ENCODE measurements around the gene CHPF2. TPM values are rescaled to one million over a fixed set of nuclear protein-coding genes. Genes with fewer than 3 reads are reported as not detected.
A peak's percentile ranks its signal among the peaks of the same experiment; 100 is the strongest.

The CHPF2 gene
- total and polyA plus RNA-seq, 9 donors = 20.1 to 32.6 (median 22.6) TPM

GRCh38 chr7:151274936-151275812 is 42.9 kb downstream of the CHPF2 start:
- H3K27ac ChIP-seq (ENCODE audit: low read length) = no peak overlapping the region
- no peaks in the 10 kb centered on the region for H3K36me3 ChIP-seq (ENCODE audit: control insufficient read depth, insufficient read depth, low read length)
- WGBS (ENCODE audit: insufficient coverage) = 79% methylated on average over 17 of the region's 17 CpGs
- H3K4me3 ChIP-seq (ENCODE audit: low read length) = no peak overlapping the region
- peaks cover 18% of the 10 kb centered on the region for H3K27me3 ChIP-seq (ENCODE audit: control insufficient read depth, insufficient read depth, low read length)
- no peaks in the 10 kb centered on the region for H3K9me3 ChIP-seq (replicated peaks; ENCODE audit: control insufficient read depth, low read depth, low read length)
- H3K4me1 ChIP-seq (ENCODE audit: control insufficient read depth, insufficient read depth, low read length) = peaks cover 24% of the 10 kb centered on the region
- DNase-seq = no peak

- no peak for DNase-seq
- 14% methylated on average over 10 of the region's 10 CpGs for WGBS (ENCODE audit: insufficient coverage)
- Histone ChIP-seq H3K9me3 (replicated peaks; ENCODE audit: control insufficient read depth, low read depth, low read length) (no peaks in the 10 kb centered on the region), H3K4me3 (ENCODE audit: low read length) (no peak overlapping the region), H3K27ac (ENCODE audit: low read length) (no peak overlapping the region), H3K27me3 (ENCODE audit: control insufficient read depth, insufficient read depth, low read length) (peaks cover 18% of the 10 kb centered on the region), H3K4me1 (ENCODE audit: control insufficient read depth, insufficient read depth, low read length) (peaks cover 27% of the 10 kb centered on the region), H3K36me3 (ENCODE audit: control insufficient read depth, insufficient read depth, low read length) (no peaks in the 10 kb centered on the region)
These were observed 43.7 kb downstream of the CHPF2 start for GRCh38 chr7:151275813-151276577.

GRCh38 chr7:151276666-151277590 is 44.6 kb downstream of the CHPF2 start:
- WGBS (ENCODE audit: insufficient coverage) = 4% methylated on average over 51 of the region's 63 CpGs
- Histone ChIP-seq H3K9me3 (replicated peaks; ENCODE audit: control insufficient read depth, low read depth, low read length) (no peaks in the 10 kb centered on the region), H3K36me3 (ENCODE audit: control insufficient read depth, insufficient read depth, low read length) (no peaks in the 10 kb centered on the region), H3K27ac (ENCODE audit: low read length) (no peak overlapping the region), H3K4me3 (ENCODE audit: low read length) (peak overlapping the region; percentile 34), H3K27me3 (ENCODE audit: control insufficient read depth, insufficient read depth, low read length) (peaks cover 18% of the 10 kb centered on the region), H3K4me1 (ENCODE audit: control insufficient read depth, insufficient read depth, low read length) (peaks cover 34% of the 10 kb centered on the region)
- peak; percentile 87 for DNase-seq

- Histone ChIP-seq H3K4me3 (ENCODE audit: low read length) (no peak overlapping the region), H3K27ac (ENCODE audit: low read length) (no peak overlapping the region), H3K9me3 (replicated peaks; ENCODE audit: control insufficient read depth, low read depth, low read length) (no peaks in the 10 kb centered on the region), H3K27me3 (ENCODE audit: control insufficient read depth, insufficient read depth, low read length) (peaks cover 21% of the 10 kb centered on the region), H3K36me3 (ENCODE audit: control insufficient read depth, insufficient read depth, low read length) (no peaks in the 10 kb centered on the region), H3K4me1 (ENCODE audit: control insufficient read depth, insufficient read depth, low read length) (peaks cover 31% of the 10 kb centered on the region)
- 64% methylated on average over 6 of the region's 8 CpGs for WGBS (ENCODE audit: insufficient coverage)
- no peak for DNase-seq
These were observed 45.3 kb downstream of the CHPF2 start for GRCh38 chr7:151277631-151278030.

GRCh38 chr7:151278949-151279348 is 46.7 kb downstream of the CHPF2 start:
- DNase-seq = no peak
- H3K4me3 ChIP-seq (ENCODE audit: low read length) = no peak overlapping the region
- no peak overlapping the region for H3K27ac ChIP-seq (ENCODE audit: low read length)
- H3K4me1 ChIP-seq (ENCODE audit: control insufficient read depth, insufficient read depth, low read length) = peaks cover 31% of the 10 kb centered on the region
- 72% methylated on average over 11 of the region's 12 CpGs for WGBS (ENCODE audit: insufficient coverage)
- H3K27me3 ChIP-seq (ENCODE audit: control insufficient read depth, insufficient read depth, low read length) = peaks cover 21% of the 10 kb centered on the region
- no peaks in the 10 kb centered on the region for H3K9me3 ChIP-seq (replicated peaks; ENCODE audit: control insufficient read depth, low read depth, low read length)
- H3K36me3 ChIP-seq (ENCODE audit: control insufficient read depth, insufficient read depth, low read length) = no peaks in the 10 kb centered on the region

- 74% methylated on average over 2 of the region's 5 CpGs for WGBS (ENCODE audit: insufficient coverage)
- no peaks in the 10 kb centered on the region for H3K9me3 ChIP-seq (replicated peaks; ENCODE audit: control insufficient read depth, low read depth, low read length)
- peaks cover 25% of the 10 kb centered on the region for H3K27me3 ChIP-seq (ENCODE audit: control insufficient read depth, insufficient read depth, low read length)
- no peak for DNase-seq
- H3K36me3 ChIP-seq (ENCODE audit: control insufficient read depth, insufficient read depth, low read length) = no peaks in the 10 kb centered on the region
- no peak overlapping the region for H3K4me3 ChIP-seq (ENCODE audit: low read length)
- peaks cover 27% of the 10 kb centered on the region for H3K4me1 ChIP-seq (ENCODE audit: control insufficient read depth, insufficient read depth, low read length)
- H3K27ac ChIP-seq (ENCODE audit: low read length) = peak overlapping the region; percentile 69
These were observed 47.6 kb downstream of the CHPF2 start for GRCh38 chr7:151279868-151280267.

GRCh38 chr7:151280388-151281019 is 48.2 kb downstream of the CHPF2 start:
- H3K27ac ChIP-seq (ENCODE audit: low read length) = peak overlapping the region; percentile 69
- H3K27me3 ChIP-seq (ENCODE audit: control insufficient read depth, insufficient read depth, low read length) = peaks cover 25% of the 10 kb centered on the region

GRCh38 chr7:151281686-151282085 is 49.4 kb downstream of the CHPF2 start:
- Histone ChIP-seq H3K36me3 (ENCODE audit: control insufficient read depth, insufficient read depth, low read length) (no peaks in the 10 kb centered on the region), H3K27me3 (ENCODE audit: control insufficient read depth, insufficient read depth, low read length) (peaks cover 21% of the 10 kb centered on the region), H3K9me3 (replicated peaks; ENCODE audit: control insufficient read depth, low read depth, low read length) (no peaks in the 10 kb centered on the region), H3K27ac (ENCODE audit: low read length) (no peak overlapping the region), H3K4me1 (ENCODE audit: control insufficient read depth, insufficient read depth, low read length) (peaks cover 25% of the 10 kb centered on the region), H3K4me3 (ENCODE audit: low read length) (no peak overlapping the region)
- DNase-seq = no peak
- WGBS (ENCODE audit: insufficient coverage) = 63% methylated on average over 2 of the region's 6 CpGs

More at GRCh38 chr7:151280388-151281019, 48.2 kb downstream of the CHPF2 start:
- WGBS (ENCODE audit: insufficient coverage) = 80% methylated on average over 7 of the region's 9 CpGs
- Histone ChIP-seq H3K4me1 (ENCODE audit: control insufficient read depth, insufficient read depth, low read length) (peaks cover 25% of the 10 kb centered on the region), H3K4me3 (ENCODE audit: low read length) (no peak overlapping the region), H3K36me3 (ENCODE audit: control insufficient read depth, insufficient read depth, low read length) (no peaks in the 10 kb centered on the region), H3K9me3 (replicated peaks; ENCODE audit: control insufficient read depth, low read depth, low read length) (no peaks in the 10 kb centered on the region)
- DNase-seq = no peak

- no peak overlapping the region for H3K27ac ChIP-seq (ENCODE audit: low read length)
- H3K27me3 ChIP-seq (ENCODE audit: control insufficient read depth, insufficient read depth, low read length) = peaks cover 21% of the 10 kb centered on the region
- H3K4me3 ChIP-seq (ENCODE audit: low read length) = no peak overlapping the region
- DNase-seq = no peak
- H3K36me3 ChIP-seq (ENCODE audit: control insufficient read depth, insufficient read depth, low read length) = no peaks in the 10 kb centered on the region
- H3K4me1 ChIP-seq (ENCODE audit: control insufficient read depth, insufficient read depth, low read length) = peaks cover 24% of the 10 kb centered on the region
- WGBS (ENCODE audit: insufficient coverage) = 66% methylated on average over 8 of the region's 8 CpGs
- H3K9me3 ChIP-seq (replicated peaks; ENCODE audit: control insufficient read depth, low read depth, low read length) = no peaks in the 10 kb centered on the region
These were observed 49.8 kb downstream of the CHPF2 start for GRCh38 chr7:151282111-151282510.

Measured in muscle of leg (tissue), 11 donors.